ENCODE data around the gene MED14. TPM values are rescaled to one million over a fixed set of nuclear protein-coding genes. Genes with fewer than 3 reads are reported as not detected.
A peak's percentile ranks its signal among the peaks of the same experiment; 100 is the strongest.

The MED14 gene
- total and polyA plus RNA-seq, 2 of the 4 experiments (the other 2 are of a cell fraction): 17.6 to 25.9 TPM

GRCh38 chrX:40646489-40647306 lies 88.6 kb downstream of the MED14 start:
- H2BK20ac ChIP-seq (ENCODE audit: low read depth, low read length): no peak overlapping the region
- no peak overlapping the region for H3K18ac ChIP-seq (ENCODE audit: low read depth, low read length)
- H3K9me3 ChIP-seq (ENCODE audit: control insufficient read depth, insufficient read depth, low read length): no peaks in the 10 kb centered on the region
- WGBS, 2 experiments (ENCODE audit: extremely low coverage in 2 of 2, insufficient read length in 1 of 2): 31% methylated on average over 13 of the region's 33 CpGs; no CpG with 5 or more reads in 1 of the 2 experiments
- H3K23ac ChIP-seq (ENCODE audit: low read depth, low read length): peak overlapping the region; percentile 84
- no peaks in the 10 kb centered on the region for H3K27me3 ChIP-seq (ENCODE audit: control insufficient read depth, insufficient read depth, low read length)
- no peak overlapping the region for H4K5ac ChIP-seq (ENCODE audit: low read depth, low read length)
- H3K4me2 ChIP-seq (ENCODE audit: low read depth, low read length): peak overlapping the region; percentile 96
- in situ Hi-C loops (cut with MboI; ENCODE audit: low sequenced_read_pairs): no loop called here
- ATAC-seq (ENCODE audit: low read depth) (peak; percentile 26), DNase-seq (peak; percentile 43)
- H3K9me1 ChIP-seq (ENCODE audit: insufficient read depth, low read length): peaks cover 3% of the 10 kb centered on the region; the same call in 1 of the 2 replicates
- POLR2A ChIA-PET (ENCODE audit: unreplicated experiment): no interaction called here
- peak overlapping the region; percentile 90 for H2AFZ ChIP-seq (replicated peaks; ENCODE audit: low read length, poor library complexity)
- no peaks in the 10 kb centered on the region for H3K36me3 ChIP-seq (ENCODE audit: control insufficient read depth, insufficient read depth, low read length)
- dilution Hi-C loops (cut with HindIII; ENCODE audit: low sequenced_read_pairs, unreplicated experiment): no loop called here
- H3K4me3 ChIP-seq (ENCODE audit: insufficient read depth, low read depth, low read length): peak overlapping the region; percentile 92
- CTCF ChIA-PET: no interaction called here
- no peak overlapping the region for H2BK120ac ChIP-seq (ENCODE audit: low read depth, low read length)
- no TSS peak for BruUV-seq (replicated peaks)
- no peaks in the 10 kb centered on the region for H3K4me1 ChIP-seq (ENCODE audit: control insufficient read depth, insufficient read depth, low read length)
- H2BK5ac ChIP-seq (ENCODE audit: low read depth, low read length, poor library complexity, severe bottlenecking): peak overlapping the region; percentile 51
- H4K91ac ChIP-seq (ENCODE audit: insufficient read depth, low read depth, low read length): peak overlapping the region; percentile 15
- peak overlapping the region in 1 of 2 experiments; percentile 30; a peak in 2 of 4 replicates for H4K8ac ChIP-seq (ENCODE audit: low read depth in 2 of 2, low read length in 2 of 2)
- H2AK9ac ChIP-seq (replicated peaks; ENCODE audit: low read depth, low read length, poor library complexity): peak overlapping the region; percentile 91
- no peak for TF ChIP-seq BHLHE40 (IDR thresholded peaks at IDR 0.05; ENCODE audit: low read depth, low read length)
- peak overlapping the region; percentile 48 for H2AK5ac ChIP-seq (ENCODE audit: low read depth, low read length)
- intact Hi-C loops (cut with micrococcal nuclease): loop anchor here (1.0 kb wide), 1 partner anchor 102 kb away; no protein-coding TSS in a partner anchor
- H2BK15ac ChIP-seq (ENCODE audit: low read depth, low read length): no peak overlapping the region
- peak overlapping the region; percentile 22; the same call in 1 of the 2 replicates for H3K56ac ChIP-seq (ENCODE audit: extremely low read depth, insufficient read depth, low read length)
- peak overlapping the region; percentile 67 for H3K4ac ChIP-seq (ENCODE audit: low read depth, low read length)
- H3K9ac ChIP-seq (ENCODE audit: low read depth, low read length): peak overlapping the region; percentile 75
- H3K79me1 ChIP-seq (ENCODE audit: low read depth in 1 of 2, low read length in 2 of 2): peaks cover 0 to 27% of the 10 kb centered on the region in 2 experiments; a peak in 2 of 4 replicates
- H3K27ac ChIP-seq (ENCODE audit: insufficient read depth, low read length): peak overlapping the region; percentile 74
- peak overlapping the region; percentile 43; the same call in 1 of the 2 replicates for H3K14ac ChIP-seq (replicated peaks; ENCODE audit: low read depth, low read length)
- peaks cover 16% of the 10 kb centered on the region; the same call in 1 of the 2 replicates for H4K20me1 ChIP-seq (ENCODE audit: insufficient read depth, low read length)

All from IMR-90 (cell line).